Activated CD4-positive, alpha-beta T cell treated with anti-CD3 and anti-CD28 coated beads, Interleukin-10, Interleukin-2, amounts not matched to agents 100 ng/mL and 50 ng/mL, durations not matched to agents 16 hours and 8 hours (primary cell): ENCODE results near the gene RBFOX1.

Experiments
- DNase-seq: peaks from one replicate; pipeline ENCODE4 v3.0.0-alpha.2; 2020

The RBFOX1 gene

GRCh38 chr16:7716660-7717550 lies 384.3 kb downstream of the RBFOX1 start:
- no peak for DNase-seq

GRCh38 chr16:7722761-7723160 lies 390.1 kb downstream of the RBFOX1 start:
- DNase-seq, result no peak

- DNase-seq, result no peak
Measured at GRCh38 chr16:7731141-7731540, 398.5 kb downstream of the RBFOX1 start.

- DNase-seq, result no peak
Measured at GRCh38 chr16:7736138-7736665, 403.6 kb downstream of the RBFOX1 start.

- no peak for DNase-seq
Measured at GRCh38 chr16:7742626-7743025, 410.0 kb downstream of the RBFOX1 start.

GRCh38 chr16:7744546-7745264 lies 412.1 kb downstream of the RBFOX1 start:
- DNase-seq, result no peak

- no peak for DNase-seq
Measured at GRCh38 chr16:7745276-7745675, 412.6 kb downstream of the RBFOX1 start.

GRCh38 chr16:7746941-7747340 lies 414.3 kb downstream of the RBFOX1 start:
- DNase-seq, result no peak

- DNase-seq, result no peak
Measured at GRCh38 chr16:7748522-7748921, 415.9 kb downstream of the RBFOX1 start.

- DNase-seq, result no peak
Measured at GRCh38 chr16:7755347-7755882, 422.8 kb downstream of the RBFOX1 start.
